NCI-H526 (cell line): Measurements from ENCODE around the gene LIPN.

Experiments used
- DNase-seq, 2 experiments: peaks; one replicate each; lab custom pipeline; 2025; lab: John Stamatoyannopoulos, UW

The LIPN gene

DNA sequence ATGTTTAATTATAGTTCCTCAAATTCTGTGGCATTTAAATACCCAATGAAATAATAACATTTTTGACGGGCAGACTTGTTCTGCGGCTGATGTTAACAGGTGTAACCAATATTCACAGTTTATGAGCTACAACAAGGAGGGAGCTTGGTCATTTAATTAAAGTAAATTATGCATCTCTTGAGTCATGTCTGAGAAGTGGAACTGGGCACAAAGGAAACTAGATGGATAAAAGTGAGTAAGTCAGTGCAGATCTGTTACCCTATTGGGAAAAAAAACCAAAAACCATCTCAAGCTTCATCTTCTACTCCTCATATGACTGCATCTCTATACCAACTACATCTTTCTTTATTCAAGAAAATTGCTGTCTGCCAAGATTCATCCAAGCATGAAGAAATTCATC, 67.9 kb downstream of the LIPN start:
- DNase-seq, result no peak

DNA sequence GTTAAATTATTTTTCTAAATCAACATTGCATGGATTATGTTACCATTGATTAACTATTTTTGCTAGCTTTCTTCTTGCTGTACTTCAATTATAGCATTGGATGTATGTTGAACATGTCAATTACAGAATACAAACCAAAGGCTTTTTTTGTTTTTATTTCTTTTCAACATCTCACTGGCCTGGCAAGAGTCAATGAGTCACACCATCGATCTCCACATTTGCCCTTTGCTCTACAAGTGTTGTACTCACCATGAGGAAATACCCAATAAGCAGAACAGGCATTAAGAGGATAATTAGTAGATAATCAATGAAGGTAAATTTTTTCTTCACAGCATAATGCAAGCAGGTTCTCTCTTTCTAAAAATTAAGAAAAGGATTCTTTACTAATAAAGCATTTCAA, 68.5 kb downstream of the LIPN start:
- no peak for DNase-seq
